K562 (cell line): ENCODE measurements around the gene LEAP2. TPM values are rescaled to one million over a fixed set of nuclear protein-coding genes. Genes with fewer than 3 reads are reported as not detected.

Experiments
- ARID1B ChIP-seq: fragments of 450-650 bp; IDR thresholded peaks from 2 replicates; pipeline ENCODE4 v1.6.1; 2016; ENCODE audit warnings: antibody characterized with exemption, mild to moderate bottlenecking, inconsistent platforms
- KDM4B ChIP-seq, 2 experiments: fragments of 450-650 bp in 1 of 2; sonication (generic) in 1 of 2; IDR thresholded peaks; 2 replicates each; pipeline ENCODE4 v1.6.1; 2016 to 2017; ENCODE audit warnings: borderline replicate concordance in 2 of 2, antibody characterized with exemption in 1 of 2, low read depth in 1 of 2, mild to moderate bottlenecking in 1 of 2
- LARP7 ChIP-seq: fragments of 450-650 bp; IDR thresholded peaks from 2 replicates; pipeline ENCODE4 v1.6.1; 2016
- LEF1 ChIP-seq: fragments of 450-650 bp; IDR thresholded peaks from 2 replicates; pipeline ENCODE4 v1.6.1; 2016; ENCODE audit warnings: mild to moderate bottlenecking
- MXI1 ChIP-seq: IDR thresholded peaks from 2 replicates; pipeline ENCODE4 v1.6.1; 2011; ENCODE audit warnings: low read depth, mild to moderate bottlenecking, improper control_type of control experiment, low read length
- MYC ChIP-seq, 2 experiments: fragments of 250-450 bp in 1 of 2; sonication (Bioruptor Pico) in 1 of 2; IDR thresholded peaks; 2 replicates each; pipeline versions ENCODE4 v1.5.1 to v1.6.1; 2012 to 2021; ENCODE audit warnings: low read depth in 2 of 2, borderline replicate concordance in 1 of 2, improper control_type of control experiment in 1 of 2, low read length in 1 of 2, mild to moderate bottlenecking in 1 of 2, moderate library complexity in 1 of 2
- POLR2A ChIP-seq: fragments of 450-650 bp; conservative IDR thresholded peaks from 2 replicates; pipeline ENCODE4 v1.6.1; 2016
- POLR2G ChIP-seq: fragments of 200-400 bp; formaldehyde crosslinking; IDR thresholded peaks from 2 replicates; pipeline ENCODE4 v1.6.1; 2017; ENCODE audit warnings: low read depth, mild to moderate bottlenecking, antibody characterized with exemption, low read length, moderate library complexity
- RBM34 ChIP-seq: fragments of 200-400 bp; formaldehyde crosslinking; IDR thresholded peaks from 2 replicates; pipeline ENCODE4 v1.6.1; 2018; ENCODE audit warnings: low read length, borderline replicate concordance; ENCODE audit not compliant: insufficient read depth
- SMC3 ChIP-seq: conservative IDR thresholded peaks from 2 replicates; pipeline ENCODE4 v1.6.1; 2011; ENCODE audit warnings: low read depth, low read length, improper control_type of control experiment; ENCODE audit not compliant: insufficient read depth
- SRSF9 ChIP-seq: fragments of 200-400 bp; formaldehyde crosslinking; IDR thresholded peaks from 2 replicates; pipeline ENCODE4 v1.6.1; 2017; ENCODE audit warnings: low read depth, low read length, borderline replicate concordance
- TCF7L2 ChIP-seq: fragments of 150-350 bp; IDR thresholded peaks from 2 replicates; pipeline ENCODE4 v1.6.1; 2016; ENCODE audit warnings: low read depth, mild to moderate bottlenecking, low read length, moderate library complexity
- ZNF184 ChIP-seq: sonication (generic); formaldehyde crosslinking; IDR thresholded peaks from 2 replicates; pipeline ENCODE4 v1.5.0; 2020; ENCODE audit warnings: missing genetic modification reagents
- polyA plus RNA-seq, 8 experiments: library from polyadenylated mRNA; depleted of rRNA in 4 of 8; stranded (reverse) in 5 of 8; unstranded in 3 of 8; fragments of >200 nt; fragmentation: Nextera tagmentation in 2 of 8; fragmentation: Illumina TruSeq in 1 of 8; extraction: Ambion mirVana in 2 of 8; extraction: Trizol in 1 of 8; gene quantifications; 2 replicates each; pipeline versions ENCODE4 v1.2.1 to v1.2.3, GENCODE V29; 2011 to 2014; ENCODE audit warnings: inconsistent platforms in 1 of 8, missing spikeins in 1 of 8
- total RNA-seq, 7 experiments: library from RNA; depleted of rRNA in 6 of 7; stranded (reverse); fragments of >200 nt in 6 of 7; fragmentation: Illumina TruSeq in 2 of 7; extraction: Trizol in 2 of 7; gene quantifications; 2 replicates each; pipeline versions ENCODE4 v1.2.1 to v1.2.3, GENCODE V29; 2011 to 2021; ENCODE audit warnings: low replicate concordance in 1 of 7
- TF ChIP-seq, protein P1 (sequence below), 2 experiments: fragments of 450-650 bp in 1 of 2; IDR thresholded peaks; 2 replicates each; pipeline ENCODE4 v1.6.1; 2011 to 2017; ENCODE audit warnings: low read depth in 2 of 2, antibody characterized with exemption in 1 of 2, borderline replicate concordance in 1 of 2, low read length in 1 of 2, mild to moderate bottlenecking in 1 of 2, mixed read lengths in 1 of 2; ENCODE audit not compliant: control insufficient read depth in 1 of 2
- TF ChIP-seq, protein P2 (sequence below): fragments of 250-450 bp; sonication (Bioruptor Pico); IDR thresholded peaks from 2 replicates; pipeline ENCODE4 v1.5.0; 2021; ENCODE audit warnings: mild to moderate bottlenecking, borderline replicate concordance

Gene LEAP2
- total and polyA plus RNA-seq, 9 of the 15 experiments (the other 6 are each of a cell fraction or from before 2014, with no cell fraction given), result 1.1 to 5.6 (median 2.5) TPM

GRCh38 chr5:132866342-132867045 is 7.0 kb upstream of the LEAP2 start, which contains the start of the genes GDF9 and UQCRQ (continued):
- TF ChIP-seq LEF1, result no peak
- TF ChIP-seq POLR2G, result peak; percentile 94
- no peak for TF ChIP-seq RBM34
- peak; percentile 99 for TF ChIP-seq POLR2A
- TF ChIP-seq LARP7, result no peak
- TF ChIP-seq ZNF184 (CRISPR knock-in tag), result no peak
- peak; percentile 98 for TF ChIP-seq TCF7L2
- peak; percentile 40 for TF ChIP-seq MYC (IDR thresholded peaks at IDR 0.05; ENCODE audit: low read depth, low read length)
- 0 out of 2 replicates have a peak, but pooled peaks have one; percentile 65 for TF ChIP-seq MYC (CRISPR knock-in tag; IDR thresholded peaks at IDR 0.05; ENCODE audit: borderline replicate concordance, low read depth)
- TF ChIP-seq, protein P1, sequence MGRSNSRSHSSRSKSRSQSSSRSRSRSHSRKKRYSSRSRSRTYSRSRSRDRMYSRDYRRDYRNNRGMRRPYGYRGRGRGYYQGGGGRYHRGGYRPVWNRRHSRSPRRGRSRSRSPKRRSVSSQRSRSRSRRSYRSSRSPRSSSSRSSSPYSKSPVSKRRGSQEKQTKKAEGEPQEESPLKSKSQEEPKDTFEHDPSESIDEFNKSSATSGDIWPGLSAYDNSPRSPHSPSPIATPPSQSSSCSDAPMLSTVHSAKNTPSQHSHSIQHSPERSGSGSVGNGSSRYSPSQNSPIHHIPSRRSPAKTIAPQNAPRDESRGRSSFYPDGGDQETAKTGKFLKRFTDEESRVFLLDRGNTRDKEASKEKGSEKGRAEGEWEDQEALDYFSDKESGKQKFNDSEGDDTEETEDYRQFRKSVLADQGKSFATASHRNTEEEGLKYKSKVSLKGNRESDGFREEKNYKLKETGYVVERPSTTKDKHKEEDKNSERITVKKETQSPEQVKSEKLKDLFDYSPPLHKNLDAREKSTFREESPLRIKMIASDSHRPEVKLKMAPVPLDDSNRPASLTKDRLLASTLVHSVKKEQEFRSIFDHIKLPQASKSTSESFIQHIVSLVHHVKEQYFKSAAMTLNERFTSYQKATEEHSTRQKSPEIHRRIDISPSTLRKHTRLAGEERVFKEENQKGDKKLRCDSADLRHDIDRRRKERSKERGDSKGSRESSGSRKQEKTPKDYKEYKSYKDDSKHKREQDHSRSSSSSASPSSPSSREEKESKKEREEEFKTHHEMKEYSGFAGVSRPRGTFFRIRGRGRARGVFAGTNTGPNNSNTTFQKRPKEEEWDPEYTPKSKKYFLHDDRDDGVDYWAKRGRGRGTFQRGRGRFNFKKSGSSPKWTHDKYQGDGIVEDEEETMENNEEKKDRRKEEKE (IDR thresholded peaks at IDR 0.05; ENCODE audit: borderline replicate concordance in 1 of 2, control insufficient read depth in 1 of 2, low read depth in 2 of 2, low read length in 1 of 2), result peak; percentile 50 to 89; a peak in 2 of 4 replicates
- no peak for TF ChIP-seq SRSF9
- TF ChIP-seq KDM4B (IDR thresholded peaks at IDR 0.05; ENCODE audit: borderline replicate concordance in 2 of 2, low read depth in 1 of 2), result no peak
- 0 out of 2 replicates have a peak, but pooled peaks have one; percentile 10 for TF ChIP-seq MXI1
- TF ChIP-seq SMC3, result peak; percentile 36; the same call in 1 of the 2 replicates
- peak; percentile 47; the same call in 1 of the 2 replicates for TF ChIP-seq ARID1B
- TF ChIP-seq, protein P2, sequence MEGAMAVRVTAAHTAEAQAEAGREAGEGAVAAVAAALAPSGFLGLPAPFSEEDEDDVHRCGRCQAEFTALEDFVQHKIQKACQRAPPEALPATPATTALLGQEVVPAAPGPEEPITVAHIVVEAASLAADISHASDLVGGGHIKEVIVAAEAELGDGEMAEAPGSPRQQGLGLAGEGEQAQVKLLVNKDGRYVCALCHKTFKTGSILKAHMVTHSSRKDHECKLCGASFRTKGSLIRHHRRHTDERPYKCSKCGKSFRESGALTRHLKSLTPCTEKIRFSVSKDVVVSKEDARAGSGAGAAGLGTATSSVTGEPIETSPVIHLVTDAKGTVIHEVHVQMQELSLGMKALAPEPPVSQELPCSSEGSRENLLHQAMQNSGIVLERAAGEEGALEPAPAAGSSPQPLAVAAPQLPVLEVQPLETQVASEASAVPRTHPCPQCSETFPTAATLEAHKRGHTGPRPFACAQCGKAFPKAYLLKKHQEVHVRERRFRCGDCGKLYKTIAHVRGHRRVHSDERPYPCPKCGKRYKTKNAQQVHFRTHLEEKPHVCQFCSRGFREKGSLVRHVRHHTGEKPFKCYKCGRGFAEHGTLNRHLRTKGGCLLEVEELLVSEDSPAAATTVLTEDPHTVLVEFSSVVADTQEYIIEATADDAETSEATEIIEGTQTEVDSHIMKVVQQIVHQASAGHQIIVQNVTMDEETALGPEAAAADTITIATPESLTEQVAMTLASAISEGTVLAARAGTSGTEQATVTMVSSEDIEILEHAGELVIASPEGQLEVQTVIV, result no peak
